GM23338 (cell line): ENCODE measurements around the gene PLCH2. TPM values are rescaled to one million over a fixed set of nuclear protein-coding genes. Genes with fewer than 3 reads are reported as not detected.

Source experiments
- ATAC-seq: fragments of 200-7000 bp; cut with Tn5 transposase; 3 replicates; pipeline ENCODE4 v1.9.1; 2020
- DNase-seq: peaks from one replicate; pipeline ENCODE4 v3.0.0-alpha.2; 2015; ENCODE audit warnings: low spot score
- H2AFZ ChIP-seq: fragments of 200-600 bp; sonication (generic); 2 replicates; pipeline ENCODE4 v1.8.0; 2016; ENCODE audit warnings: antibody characterized with exemption, mild to moderate bottlenecking, moderate library complexity
- H3F3A ChIP-seq: fragments of 200-600 bp; sonication (generic); replicated peaks from 2 replicates; pipeline ENCODE4 v1.8.0; 2017; ENCODE audit warnings: antibody characterized with exemption, mixed run types, low read depth
- H3K27ac ChIP-seq: fragments of 200-600 bp; sonication (generic); 2 replicates; pipeline ENCODE4 v1.6.1; 2016; ENCODE audit warnings: low read depth
- H3K27me3 ChIP-seq: fragments of 200-600 bp; sonication (generic); 2 replicates; pipeline ENCODE4 v1.8.0; 2016; ENCODE audit warnings: mild to moderate bottlenecking, mixed run types, moderate library complexity; ENCODE audit not compliant: insufficient read depth
- H3K36me3 ChIP-seq: fragments of 200-600 bp; sonication (generic); 2 replicates; pipeline ENCODE4 v1.8.0; 2016; ENCODE audit warnings: mild to moderate bottlenecking; ENCODE audit not compliant: insufficient read depth
- H3K4me1 ChIP-seq: fragments of 200-600 bp; sonication (generic); 2 replicates; pipeline ENCODE4 v1.8.0; 2016; ENCODE audit warnings: mild to moderate bottlenecking, moderate library complexity; ENCODE audit not compliant: insufficient read depth
- H3K4me2 ChIP-seq: fragments of 200-600 bp; sonication (generic); 2 replicates; pipeline ENCODE4 v1.7.1; 2017; ENCODE audit warnings: mixed run types
- H3K4me3 ChIP-seq: fragments of 200-600 bp; sonication (generic); 2 replicates; pipeline ENCODE4 v1.6.1; 2016; ENCODE audit warnings: mixed run types
- H3K79me2 ChIP-seq: fragments of 200-600 bp; sonication (generic); replicated peaks from 2 replicates; pipeline ENCODE4 v1.8.0; 2017; ENCODE audit warnings: mild to moderate bottlenecking; ENCODE audit not compliant: insufficient read depth
- H3K9me2 ChIP-seq: fragments of 200-600 bp; sonication (generic); 2 replicates; pipeline ENCODE4 v1.8.0; 2017; ENCODE audit not compliant: insufficient read depth
- H4K20me1 ChIP-seq: fragments of 200-600 bp; sonication (generic); replicated peaks from 2 replicates; pipeline ENCODE4 v1.8.0; 2017; ENCODE audit warnings: mild to moderate bottlenecking; ENCODE audit not compliant: insufficient read depth
- H3K27ac Mint-ChIP-seq: 2 replicates; pipeline ENCODE4 v1.8.0; 2020; ENCODE audit warnings: inconsistent platforms, mild to moderate bottlenecking, moderate library complexity, mixed read lengths
- H3K27me3 Mint-ChIP-seq: 3 replicates; pipeline ENCODE4 v1.8.0; 2022; ENCODE audit warnings: low read depth, mild to moderate bottlenecking, moderate library complexity, mixed read lengths, inconsistent platforms; ENCODE audit not compliant: insufficient read depth, poor library complexity
- H3K36me3 Mint-ChIP-seq: 3 replicates; pipeline ENCODE4 v1.8.0; 2021; ENCODE audit warnings: low read depth, mild to moderate bottlenecking, inconsistent platforms, moderate library complexity, mixed read lengths
- H3K4me1 Mint-ChIP-seq: 3 replicates; pipeline ENCODE4 v1.8.0; 2020; ENCODE audit warnings: mild to moderate bottlenecking, inconsistent platforms, mixed read lengths
- H3K4me3 Mint-ChIP-seq: 3 replicates; pipeline ENCODE4 v1.8.0; 2021; ENCODE audit warnings: moderate library complexity, mild to moderate bottlenecking, inconsistent platforms, mixed read lengths
- H3K9me3 Mint-ChIP-seq: 3 replicates; pipeline ENCODE4 v1.8.0; 2020; ENCODE audit warnings: moderate library complexity, mild to moderate bottlenecking, inconsistent platforms, mixed read lengths
- CREB1 ChIP-seq: fragments of 250-450 bp; sonication (Bioruptor Pico); IDR thresholded peaks from 2 replicates; pipeline ENCODE4 v1.5.0; 2020; ENCODE audit warnings: low read depth, mild to moderate bottlenecking, moderate library complexity
- ETS1 ChIP-seq: IDR thresholded peaks from 2 replicates; pipeline ENCODE4 v1.6.1; 2016; ENCODE audit warnings: antibody characterized with exemption
- EZH2 ChIP-seq: fragments of 200-600 bp; sonication (generic); IDR thresholded peaks from one replicate; pipeline ENCODE4 v1.8.0; 2017; ENCODE audit warnings: antibody characterized with exemption, mild to moderate bottlenecking, low read depth; ENCODE audit not compliant: unreplicated experiment
- EZH2phosphoT487 ChIP-seq: fragments of 200-600 bp; sonication (generic); IDR thresholded peaks from one replicate; pipeline ENCODE4 v1.8.1; 2018; ENCODE audit warnings: antibody characterized with exemption; ENCODE audit not compliant: unreplicated experiment
- JUNB ChIP-seq: IDR thresholded peaks from one replicate; pipeline ENCODE4 v1.6.1; 2016; ENCODE audit warnings: antibody characterized with exemption; ENCODE audit not compliant: unreplicated experiment
- NANOG ChIP-seq: IDR thresholded peaks from 2 replicates; pipeline ENCODE4 v1.6.1; 2016; ENCODE audit warnings: antibody characterized with exemption, borderline replicate concordance
- POLR2AphosphoS5 ChIP-seq: IDR thresholded peaks from 2 replicates; pipeline ENCODE4 v1.6.1; 2016; ENCODE audit warnings: antibody characterized with exemption, low read depth
- REST ChIP-seq: IDR thresholded peaks from one replicate; pipeline ENCODE4 v1.6.1; 2018; ENCODE audit warnings: antibody characterized with exemption; ENCODE audit not compliant: unreplicated experiment
- STAT1 ChIP-seq: IDR thresholded peaks from one replicate; pipeline ENCODE4 v1.6.1; 2016; ENCODE audit warnings: antibody characterized with exemption; ENCODE audit not compliant: unreplicated experiment
- ZNF114 ChIP-seq: fragments of 250-450 bp; sonication (Bioruptor Pico); IDR thresholded peaks from 2 replicates; pipeline ENCODE4 v1.5.0; 2020; ENCODE audit warnings: mild to moderate bottlenecking, moderate library complexity
- ZNF331 ChIP-seq: fragments of 250-450 bp; sonication (Bioruptor Pico); IDR thresholded peaks from 2 replicates; pipeline ENCODE4 v1.5.0; 2020; ENCODE audit warnings: low read depth, mild to moderate bottlenecking, moderate library complexity
- ZNF462 ChIP-seq: fragments of 250-450 bp; sonication (Bioruptor Pico); IDR thresholded peaks from 2 replicates; pipeline ENCODE4 v1.5.0; 2020; ENCODE audit warnings: mild to moderate bottlenecking, moderate library complexity
- polyA plus RNA-seq: library from polyadenylated mRNA; unstranded; fragments of >200 nt; fragmentation: Nextera tagmentation; extraction: Ambion mirVana; gene quantifications from 2 replicates; pipeline ENCODE4 v1.2.1, GENCODE V29; 2016
- total RNA-seq: library from RNA; depleted of rRNA; stranded (reverse); fragments of >200 nt; shearing (Covaris generic); gene quantifications from 2 replicates; pipeline ENCODE4 v1.2.3, GENCODE V29; 2014

The PLCH2 gene
- total and polyA plus RNA-seq, 2 experiments from 2014 or later, result 0.31 TPM; not detected in 1

- TF ChIP-seq ETS1, result no peak
- TF ChIP-seq ZNF331 (CRISPR knock-in tag), result no peak
Observed at GRCh38 chr1:2486041-2486440, 10.0 kb downstream of the PLCH2 start (continued).

GRCh38 chr1:2486558-2486957 is 10.5 kb downstream of the PLCH2 start:
- H3K27me3 ChIP-seq, result no peaks in the 10 kb centered on the region
- Mint-ChIP-seq H3K36me3 (peaks cover 4% of the 10 kb centered on the region; the same call in 1 of the 3 replicates), H3K27ac (no peak overlapping the region), H3K9me3 (peaks cover 15% of the 10 kb centered on the region), H3K4me1 (no peaks in the 10 kb centered on the region), H3K27me3 (peaks cover 5% of the 10 kb centered on the region), H3K4me3 (no peak overlapping the region)
- no peak for DNase-seq
- no peaks in the 10 kb centered on the region for H3K36me3 ChIP-seq
- H3K4me2 ChIP-seq, result no peak overlapping the region
- H3K4me1 ChIP-seq, result no peaks in the 10 kb centered on the region
- H2AFZ ChIP-seq, result no peak overlapping the region
- no peak overlapping the region for H3K27ac ChIP-seq
- H3K4me3 ChIP-seq, result no peak overlapping the region
- no peaks in the 10 kb centered on the region for H4K20me1 ChIP-seq
- no peaks in the 10 kb centered on the region for H3K79me2 ChIP-seq
- H3F3A ChIP-seq, result no peaks in the 10 kb centered on the region
- ATAC-seq, result no peak
- H3K9me2 ChIP-seq, result no peaks in the 10 kb centered on the region
- TF ChIP-seq CREB1 (CRISPR knock-in tag) (no peak), JUNB (no peak), ZNF114 (CRISPR knock-in tag) (no peak), NANOG (no peak), ZNF462 (CRISPR knock-in tag) (no peak), EZH2 (no peak), REST (no peak), EZH2phosphoT487 (no peak), STAT1 (no peak), ETS1 (no peak), POLR2AphosphoS5 (no peak), ZNF331 (CRISPR knock-in tag) (no peak)
